Mononuclear cell (primary cell): Measurements from ENCODE around the gene ATP5MG. TPM values are rescaled to one million over a fixed set of nuclear protein-coding genes. Genes with fewer than 3 reads are reported as not detected.
"Not testable (repeated sequence)": the region's sequence is repeated elsewhere in the genome, so short reads cannot be mapped to it uniquely, and the experiment has no call there.

Experiments
- H3K27me3 ChIP-seq: 2 replicates; pipeline ENCODE4 v1.6.0; 2011; ENCODE audit warnings: low read length, control low read depth; ENCODE audit not compliant: insufficient read depth
- H3K4me1 ChIP-seq: 2 replicates; pipeline ENCODE4 v1.5.1; 2011; ENCODE audit warnings: mild to moderate bottlenecking, low read length, control low read depth; ENCODE audit not compliant: insufficient read depth
- H3K4me3 ChIP-seq: 2 replicates; pipeline ENCODE4 v1.5.1; 2011; ENCODE audit warnings: mild to moderate bottlenecking, low read length, moderate library complexity
- H3K9me3 ChIP-seq: 2 replicates; pipeline ENCODE4 v1.5.1; 2011; ENCODE audit warnings: low read depth, mild to moderate bottlenecking, control low read depth, low read length
- total RNA-seq: library from RNA; depleted of rRNA; stranded (reverse); fragments of >200 nt; gene quantifications from one replicate; pipeline ENCODE4 v1.2.3, GENCODE V29; 2012

Gene ATP5MG
- total RNA-seq, 1 donor = 50.8 TPM

DNA sequence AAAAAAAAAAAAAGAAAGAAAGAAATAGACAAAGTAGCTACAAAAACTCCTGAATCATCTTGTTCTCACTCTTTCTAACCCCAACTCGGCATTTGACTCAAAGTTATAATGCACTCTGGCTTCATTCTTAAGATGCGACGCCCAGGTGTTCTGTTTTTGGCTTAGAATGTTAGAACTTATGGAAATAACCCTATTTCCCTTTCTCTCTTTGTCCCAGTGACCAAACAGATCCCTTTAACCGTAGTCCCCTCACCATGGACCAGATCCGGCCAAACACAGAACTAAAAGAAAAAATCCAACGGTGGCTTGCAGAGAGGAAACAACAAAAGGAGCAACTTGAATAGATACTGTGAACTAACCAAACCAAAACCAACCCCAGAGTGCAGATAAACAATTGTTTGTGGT is 5.3 kb upstream of the ATP5MG start:
- Histone ChIP-seq H3K4me1 (peaks cover 19% of the 10 kb centered on the region), H3K27me3 (no peaks in the 10 kb centered on the region), H3K9me3 (no peaks in the 10 kb centered on the region), H3K4me3 (no peak overlapping the region)

DNA sequence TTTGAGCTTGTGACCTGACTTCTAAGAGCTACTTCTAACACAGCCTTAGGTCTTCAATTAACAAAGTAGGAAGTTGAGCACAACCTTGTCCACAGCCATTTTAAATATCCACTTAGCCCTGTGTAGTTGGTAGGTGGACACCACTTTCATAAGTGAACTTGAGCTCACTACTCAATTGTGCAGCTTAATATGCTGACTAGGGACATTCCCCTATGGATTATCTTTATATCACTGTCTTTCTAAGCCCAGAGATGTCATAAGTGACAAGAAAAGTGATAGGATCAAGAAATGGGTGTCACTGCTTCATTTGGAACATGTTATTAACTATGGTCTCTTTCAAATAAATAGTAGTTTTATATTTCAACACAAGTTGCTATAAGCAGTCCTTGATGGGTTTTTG is 4.0 kb upstream of the ATP5MG start:
- Histone ChIP-seq H3K27me3 (no peaks in the 10 kb centered on the region), H3K4me3 (no peak overlapping the region), H3K9me3 (no peaks in the 10 kb centered on the region), H3K4me1 (peaks cover 26% of the 10 kb centered on the region)

DNA sequence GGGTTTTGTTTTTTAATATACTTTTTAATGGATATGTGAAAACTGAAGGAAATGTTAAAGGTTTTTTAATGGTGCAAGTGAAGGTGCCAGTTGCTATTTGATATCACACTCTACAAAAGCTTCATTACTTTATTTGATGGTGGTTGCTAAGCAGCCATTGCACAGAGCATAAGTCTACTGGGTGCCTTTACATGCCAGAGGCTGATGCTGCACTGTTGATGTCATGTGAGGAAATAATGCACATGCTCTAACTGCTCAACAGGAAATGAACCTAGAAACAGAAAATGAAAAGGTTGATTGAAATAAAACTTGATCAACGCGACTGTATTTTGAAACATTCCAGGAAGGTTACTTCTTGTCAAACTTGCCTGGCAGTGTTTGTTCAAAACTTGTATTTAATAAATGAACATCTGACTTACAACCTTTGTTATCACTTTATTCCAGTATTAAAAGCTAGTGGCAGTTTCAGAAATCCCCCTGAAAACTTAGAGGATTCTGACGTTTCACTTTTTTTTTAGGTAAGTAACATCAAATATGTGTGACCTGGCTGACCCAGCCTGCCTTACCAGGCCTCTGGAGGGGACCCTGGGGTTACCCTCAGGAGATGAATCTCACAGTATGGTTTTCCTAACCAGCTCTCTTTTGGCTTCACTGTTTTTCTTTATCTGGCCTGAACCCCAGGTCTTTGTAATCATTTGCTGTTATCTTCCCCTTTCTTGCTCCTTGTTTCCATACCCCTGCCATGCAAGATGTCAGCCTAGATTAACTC is 2.4 kb upstream of the ATP5MG start:
- Histone ChIP-seq H3K9me3 (no peaks in the 10 kb centered on the region), H3K4me3 (no peak overlapping the region), H3K4me1 (peaks cover 39% of the 10 kb centered on the region), H3K27me3 (no peaks in the 10 kb centered on the region)

DNA sequence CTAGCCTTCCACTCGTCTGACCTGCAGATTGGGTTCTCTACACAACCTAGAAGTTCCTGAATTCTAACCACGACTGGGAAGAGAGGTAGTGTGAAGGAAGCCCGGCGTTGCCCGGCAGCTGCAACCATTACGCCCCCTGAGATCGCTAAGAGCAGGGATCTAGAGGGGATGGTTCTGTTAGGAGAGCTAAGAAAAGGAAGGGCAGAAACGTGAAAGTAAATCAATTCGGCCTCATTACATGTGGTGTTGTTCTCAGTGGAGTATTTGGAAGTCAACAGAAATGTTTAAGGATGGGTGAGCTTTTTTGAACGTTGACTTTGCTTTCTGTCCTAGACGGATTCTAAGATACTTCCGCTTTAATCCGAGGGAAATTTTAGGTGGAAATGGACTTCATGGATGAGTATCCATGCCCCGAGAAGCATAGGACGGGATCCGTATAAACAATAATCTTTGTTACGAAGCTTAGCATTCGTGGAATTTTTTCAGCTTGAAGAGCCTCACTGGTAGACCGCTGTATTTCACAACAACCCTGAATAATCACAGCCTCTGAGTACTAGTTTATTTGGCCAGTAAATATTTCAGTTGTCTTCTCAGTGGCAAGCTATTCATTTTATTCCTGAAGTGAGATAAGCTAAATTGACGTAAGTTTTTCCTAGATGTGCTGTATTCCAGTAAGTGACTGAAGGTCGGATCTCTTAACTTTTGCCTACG is 629 bp downstream of the ATP5MG start:
- no peaks in the 10 kb centered on the region for H3K27me3 ChIP-seq
- no peaks in the 10 kb centered on the region for H3K9me3 ChIP-seq
- peak overlapping the region; percentile 89 for H3K4me3 ChIP-seq
- peaks cover 47% of the 10 kb centered on the region for H3K4me1 ChIP-seq

- not testable (repeated sequence) for H3K27me3 ChIP-seq
- H3K4me1 ChIP-seq = peaks cover 47% of the 10 kb centered on the region
These were observed 1.2 kb downstream of the ATP5MG start for GRCh38 chr11:118402594-118402993.

DNA sequence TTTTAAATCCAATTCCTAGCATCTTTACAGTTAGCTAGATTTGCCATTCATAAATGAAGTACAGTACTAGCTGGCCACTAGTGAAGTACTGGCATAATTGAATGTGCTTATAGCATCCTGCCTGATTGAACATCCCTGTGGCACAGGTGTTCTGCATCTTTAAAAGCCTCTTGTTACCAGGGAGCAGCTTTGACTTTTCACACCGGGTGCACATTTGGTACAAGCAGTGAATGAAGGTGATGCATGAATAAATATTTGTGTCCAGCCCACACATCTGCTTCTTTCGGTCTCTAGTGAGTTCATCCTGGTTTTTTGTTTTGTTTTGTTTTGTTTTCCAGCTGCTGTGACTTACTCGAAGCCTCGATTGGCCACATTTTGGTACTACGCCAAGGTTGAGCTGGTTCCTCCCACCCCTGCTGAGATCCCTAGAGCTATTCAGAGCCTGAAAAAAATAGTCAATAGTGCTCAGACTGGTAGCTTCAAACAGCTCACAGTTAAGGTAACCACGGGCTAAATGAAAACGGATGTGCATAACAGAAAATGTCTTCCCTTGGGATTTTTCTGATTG is 5.3 kb downstream of the ATP5MG start:
- Histone ChIP-seq H3K4me1 (peaks cover 28% of the 10 kb centered on the region), H3K27me3 (no peaks in the 10 kb centered on the region), H3K9me3 (no peaks in the 10 kb centered on the region)

More at GRCh38 chr11:118402594-118402993, 1.2 kb downstream of the ATP5MG start:
- peak overlapping the region; percentile 89 for H3K4me3 ChIP-seq
- not testable (repeated sequence) for H3K9me3 ChIP-seq

DNA sequence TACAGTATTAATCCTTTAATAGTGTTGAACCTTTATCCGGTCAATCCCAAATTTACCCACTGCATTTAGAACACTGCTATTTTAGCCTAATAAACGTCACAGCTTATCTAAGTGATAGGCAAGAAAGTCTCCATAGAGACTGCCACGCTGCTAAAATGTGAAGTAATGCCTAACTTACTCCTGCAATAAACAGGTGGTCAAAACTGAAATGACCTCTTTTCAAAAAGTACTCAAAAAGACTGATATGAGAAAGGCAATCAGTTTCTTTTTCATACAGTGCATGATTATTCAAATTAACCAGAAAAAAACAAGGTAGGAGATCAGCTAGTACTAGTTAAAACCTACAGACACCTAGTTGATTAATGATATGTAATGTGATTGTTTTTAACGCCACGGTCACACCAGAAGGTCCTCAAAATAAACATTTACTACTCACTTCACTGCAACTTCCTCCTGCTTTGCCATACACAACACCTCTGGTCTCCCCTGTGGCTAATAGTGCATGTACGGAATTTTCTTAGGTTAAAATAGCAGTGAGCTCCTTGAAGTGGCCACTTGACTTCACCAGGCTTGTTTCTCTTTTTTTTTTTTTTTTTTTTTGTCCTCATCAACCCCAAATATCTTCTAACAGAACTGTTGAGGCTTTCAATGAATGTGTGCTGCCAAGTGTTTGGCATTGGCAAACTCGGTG is 8.8 kb downstream of the ATP5MG start:
- Histone ChIP-seq H3K27me3 (no peaks in the 10 kb centered on the region), H3K4me3 (no peak overlapping the region), H3K9me3 (no peaks in the 10 kb centered on the region), H3K4me1 (peaks cover 11% of the 10 kb centered on the region)

More for the DNA sequence above, 5.3 kb downstream of the ATP5MG start:
- no peak overlapping the region for H3K4me3 ChIP-seq

DNA sequence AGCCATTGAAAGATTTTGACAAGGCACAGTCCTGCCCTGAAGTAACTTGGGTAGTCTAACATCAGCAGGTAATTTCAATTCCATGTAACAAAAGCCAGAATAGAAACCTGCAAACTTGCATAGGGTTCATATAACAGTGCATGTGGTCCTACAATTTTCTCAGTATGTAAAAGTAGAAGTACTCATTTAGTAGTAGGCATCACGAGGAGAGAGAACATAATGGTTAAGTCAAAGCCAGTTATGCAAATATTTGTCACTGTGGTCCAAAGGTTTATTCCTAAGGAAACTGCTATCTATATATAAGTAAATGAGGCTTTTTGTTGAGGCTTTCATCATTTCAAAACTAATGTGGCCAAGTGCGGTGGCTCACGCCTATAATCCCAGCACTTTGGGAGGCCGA is 10.1 kb downstream of the ATP5MG start:
- Histone ChIP-seq H3K9me3 (no peaks in the 10 kb centered on the region), H3K4me1 (peaks cover 20% of the 10 kb centered on the region), H3K4me3 (no peak overlapping the region), H3K27me3 (no peaks in the 10 kb centered on the region)

- peaks cover 20% of the 10 kb centered on the region for H3K4me1 ChIP-seq
- no peaks in the 10 kb centered on the region for H3K27me3 ChIP-seq
- no peak overlapping the region for H3K4me3 ChIP-seq
- no peaks in the 10 kb centered on the region for H3K9me3 ChIP-seq
These were observed 11.5 kb downstream of the ATP5MG start for GRCh38 chr11:118412921-118413320.

GRCh38 chr11:118415062-118415738 is 13.8 kb downstream of the ATP5MG start:
- no peak overlapping the region for H3K4me3 ChIP-seq
- peaks cover 20% of the 10 kb centered on the region for H3K4me1 ChIP-seq
- H3K9me3 ChIP-seq = no peaks in the 10 kb centered on the region
- H3K27me3 ChIP-seq = no peaks in the 10 kb centered on the region

GRCh38 chr11:118415739-118416068 is 14.3 kb downstream of the ATP5MG start:
- H3K4me3 ChIP-seq = no peak overlapping the region
- H3K9me3 ChIP-seq = no peaks in the 10 kb centered on the region
- peaks cover 20% of the 10 kb centered on the region for H3K4me1 ChIP-seq
- H3K27me3 ChIP-seq = no peaks in the 10 kb centered on the region

GRCh38 chr11:118416900-118417299 is 15.5 kb downstream of the ATP5MG start:
- H3K9me3 ChIP-seq, H3K4me3 ChIP-seq, H3K27me3 ChIP-seq: not testable (repeated sequence)
- H3K4me1 ChIP-seq = peaks cover 20% of the 10 kb centered on the region

GRCh38 chr11:118417801-118418200 is 16.4 kb downstream of the ATP5MG start:
- H3K4me3 ChIP-seq = no peak overlapping the region

GRCh38 chr11:118418766-118419165 is 17.4 kb downstream of the ATP5MG start:
- Histone ChIP-seq H3K9me3 (no peaks in the 10 kb centered on the region), H3K27me3 (no peaks in the 10 kb centered on the region), H3K4me3 (no peak overlapping the region), H3K4me1 (peaks cover 20% of the 10 kb centered on the region)

More at GRCh38 chr11:118417801-118418200, 16.4 kb downstream of the ATP5MG start:
- Histone ChIP-seq H3K4me1 (peaks cover 20% of the 10 kb centered on the region), H3K9me3 (no peaks in the 10 kb centered on the region), H3K27me3 (no peaks in the 10 kb centered on the region)

- Histone ChIP-seq H3K4me3 (no peak overlapping the region), H3K27me3 (no peaks in the 10 kb centered on the region), H3K9me3 (no peaks in the 10 kb centered on the region)
These were observed 26.3 kb downstream of the ATP5MG start for GRCh38 chr11:118427707-118428106.

More at GRCh38 chr11:118427707-118428106, 26.3 kb downstream of the ATP5MG start:
- H3K4me1 ChIP-seq = no peaks in the 10 kb centered on the region
